ENCODE measurements around the gene AMPD3.

AMPD3 gene

GRCh38 chr11:10439351-10439750, 15.7 kb upstream of the AMPD3 start:
- no peak for DNase-seq

- no peak for DNase-seq
These were observed 15.1 kb upstream of the AMPD3 start for GRCh38 chr11:10439924-10440323.

DNA sequence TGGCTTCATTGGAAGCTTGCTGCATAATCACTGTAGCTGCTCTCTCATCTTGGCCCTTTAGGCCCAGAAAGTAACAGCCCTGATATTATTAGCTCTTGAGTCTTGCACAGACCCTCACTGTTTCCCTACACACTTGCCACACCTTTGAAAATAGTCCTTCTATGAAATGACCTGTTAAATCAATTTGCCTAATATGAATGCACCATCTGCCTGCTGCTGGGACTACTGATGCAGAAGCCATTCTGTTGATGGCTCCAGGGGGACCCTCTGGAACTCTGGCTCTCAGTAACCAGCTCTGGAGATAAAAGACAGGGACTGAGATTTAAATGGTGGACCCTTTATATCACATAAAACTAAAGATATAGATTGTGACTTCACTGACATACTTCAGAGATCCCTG, 14.7 kb upstream of the AMPD3 start:
- DNase-seq = no peak

- no peak for DNase-seq
These were observed 14.0 kb upstream of the AMPD3 start for GRCh38 chr11:10441091-10441490.

GRCh38 chr11:10441652-10442503, 13.2 kb upstream of the AMPD3 start:
- peak; percentile 76 for DNase-seq

DNA sequence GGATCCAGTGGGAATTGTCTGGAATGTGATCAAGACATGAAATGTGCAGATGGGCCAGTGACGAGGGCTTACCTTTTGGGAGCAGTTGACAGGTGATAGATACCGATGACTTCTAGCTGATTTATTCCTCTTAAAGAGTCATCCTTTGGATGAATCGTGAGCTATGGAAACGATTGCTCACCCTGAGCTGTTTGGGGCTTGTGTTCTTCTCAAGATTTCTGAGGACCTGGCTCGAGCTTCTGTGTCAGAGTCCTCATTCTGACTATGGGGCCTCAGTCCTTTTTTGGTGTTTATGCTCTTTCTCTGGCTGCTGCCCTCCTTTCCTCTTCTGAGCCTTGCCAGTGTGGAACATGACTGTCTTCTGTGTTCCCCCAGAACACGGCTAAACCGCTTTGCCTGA, 11.9 kb upstream of the AMPD3 start:
- DNase-seq = no peak

DNA sequence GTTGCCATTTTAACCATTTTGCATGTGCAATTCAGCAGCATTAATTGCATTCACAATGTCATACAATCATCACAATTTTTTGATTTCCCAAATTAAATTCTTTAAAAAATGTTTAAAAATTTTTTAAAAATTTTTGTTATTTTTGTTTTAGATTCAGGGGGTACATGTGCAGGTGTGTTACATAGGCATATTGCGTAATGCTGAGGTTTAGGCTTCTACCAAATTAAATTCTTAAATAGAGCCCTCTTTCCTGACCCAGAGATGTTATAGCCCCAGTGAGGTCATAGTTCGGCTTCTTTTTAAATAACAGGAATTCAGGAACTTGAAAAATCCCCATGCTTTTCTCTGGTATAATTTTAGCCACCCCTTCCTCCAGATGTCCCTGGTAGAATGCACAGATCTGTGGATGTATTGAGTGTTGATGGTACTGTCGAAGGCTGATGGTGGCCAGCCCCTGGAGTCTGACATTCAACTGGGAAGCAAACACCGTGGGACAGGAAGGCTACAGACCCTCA, 11.3 kb upstream of the AMPD3 start:
- no peak for DNase-seq

DNA sequence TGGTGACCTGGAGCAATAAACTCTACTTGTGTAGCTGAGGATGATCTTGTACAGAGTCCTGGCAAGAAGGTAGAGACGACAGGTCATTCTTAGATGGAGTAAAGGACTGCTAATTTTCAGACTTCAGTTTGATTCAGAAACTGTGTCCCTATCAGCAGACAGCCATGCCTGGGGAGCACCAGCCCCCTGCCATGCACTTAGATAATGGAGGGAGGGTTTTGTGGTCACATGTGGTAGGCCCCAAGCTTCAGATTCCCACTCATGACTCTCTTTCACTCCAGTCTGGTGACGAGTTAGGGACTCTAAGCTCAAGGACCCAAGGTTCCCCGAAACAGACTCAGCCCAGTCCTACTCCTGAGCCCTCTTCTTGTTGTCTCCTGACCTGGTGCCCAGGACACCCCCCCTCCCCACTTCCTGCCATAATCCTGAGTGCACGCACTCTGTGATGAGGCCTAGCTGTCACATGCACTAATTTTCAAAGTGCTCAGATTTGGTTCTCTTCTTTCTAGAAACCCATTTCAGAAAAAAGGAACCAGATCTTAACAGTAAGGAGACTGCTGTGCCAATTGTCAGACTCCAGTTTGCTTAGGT, 10.2 kb upstream of the AMPD3 start:
- DNase-seq = peak; percentile 78

DNA sequence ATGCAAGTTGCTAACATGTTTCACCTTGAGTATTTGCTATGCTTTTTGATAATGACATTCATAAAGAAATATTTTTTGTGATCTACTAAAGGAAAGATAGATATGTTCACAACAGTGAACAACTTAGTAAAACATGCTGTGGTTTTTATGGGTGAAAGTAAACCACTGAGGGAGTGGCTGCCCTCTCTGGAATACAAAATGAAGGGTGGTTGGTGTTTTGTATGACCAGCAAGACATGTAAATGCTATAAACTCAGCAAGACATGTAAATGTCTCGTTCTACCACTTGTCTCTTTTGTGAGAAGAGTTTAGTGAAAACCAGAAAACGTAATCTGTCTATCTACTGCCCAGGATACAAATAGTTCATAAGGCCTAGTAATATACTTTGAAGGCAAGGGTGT, 7.6 kb upstream of the AMPD3 start:
- DNase-seq = no peak

GRCh38 chr11:10450462-10451425, 4.3 kb upstream of the AMPD3 start:
- no peak for DNase-seq

GRCh38 chr11:10451426-10452116, 3.5 kb upstream of the AMPD3 start:
- DNase-seq = no peak

GRCh38 chr11:10452211-10452767, 2.8 kb upstream of the AMPD3 start:
- DNase-seq = peak; percentile 43

GRCh38 chr11:10453261-10453660, 1.8 kb upstream of the AMPD3 start:
- DNase-seq = no peak

DNA sequence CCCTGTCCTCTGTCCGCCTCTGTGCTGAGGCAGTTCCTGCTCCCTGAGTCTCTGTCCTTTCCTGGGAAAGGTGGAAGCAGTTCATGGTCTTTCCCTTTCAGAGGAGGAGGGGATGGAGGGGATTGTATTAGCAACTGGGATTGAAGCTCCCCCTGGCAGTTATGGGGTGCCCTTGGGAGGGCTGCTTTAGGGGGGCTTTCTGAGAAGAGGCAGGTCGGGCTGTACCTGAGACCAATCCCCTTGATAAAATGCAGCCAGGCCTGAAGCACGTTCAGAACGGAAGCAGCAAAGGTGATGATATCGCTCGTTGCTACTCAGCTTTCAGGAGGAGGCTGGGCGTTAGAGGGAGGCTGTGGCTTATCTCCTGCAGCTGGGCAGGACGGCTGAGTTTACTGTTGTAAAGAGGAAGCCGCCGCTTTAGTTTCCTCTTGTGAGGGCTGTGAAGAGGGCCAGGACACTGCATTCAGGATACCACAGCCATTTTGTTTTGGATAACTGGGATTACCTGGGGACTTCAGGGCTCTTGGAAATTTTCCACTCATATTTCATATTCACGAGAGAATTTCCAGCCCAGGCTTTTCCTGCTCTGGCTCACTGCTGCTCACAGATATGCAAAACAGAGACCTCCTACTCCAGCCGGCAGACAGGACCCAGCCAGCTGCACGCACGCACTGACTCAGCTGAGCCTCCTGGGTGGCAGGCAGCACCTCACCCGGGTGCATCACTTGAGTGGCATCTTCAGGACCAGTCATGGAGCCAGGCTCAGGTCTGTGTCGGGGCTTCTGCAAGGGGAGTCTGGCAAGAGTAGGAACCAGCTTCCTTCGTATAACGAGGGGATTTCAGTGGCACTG, 798 bp downstream of the AMPD3 start:
- peak; percentile 93 for DNase-seq

- DNase-seq = peak; percentile 67
These were observed 1.5 kb downstream of the AMPD3 start for GRCh38 chr11:10456519-10456918.

GRCh38 chr11:10457901-10458300, 2.8 kb downstream of the AMPD3 start:
- no peak for DNase-seq

- DNase-seq = peak; percentile 77
These were observed 4.2 kb downstream of the AMPD3 start for GRCh38 chr11:10459029-10459970.

- DNase-seq = no peak
These were observed 5.7 kb downstream of the AMPD3 start for GRCh38 chr11:10460611-10461275.

GRCh38 chr11:10461276-10461790, 6.3 kb downstream of the AMPD3 start:
- no peak for DNase-seq

Measured in OCI-M1 (cell line).